HG03469 (cell line): ENCODE measurements around the gene TNS4.

Source experiments
- ATAC-seq: cut with Tn5 transposase; IDR thresholded peaks from one replicate; pipeline ENCODE4 v1.9.1; 2021; ENCODE audit warnings: mild to moderate bottlenecking, moderate library complexity, moderate number of reproducible peaks; ENCODE audit not compliant: unreplicated experiment

The TNS4 gene

GRCh38 chr17:40496634-40497420, 4.6 kb downstream of the TNS4 start:
- no peak for ATAC-seq

- ATAC-seq = no peak
These were observed 5.3 kb downstream of the TNS4 start for GRCh38 chr17:40496170-40496569.

GRCh38 chr17:40495140-40495539, 6.3 kb downstream of the TNS4 start:
- no peak for ATAC-seq

- no peak for ATAC-seq
These were observed 7.7 kb downstream of the TNS4 start for GRCh38 chr17:40493697-40494096.

- ATAC-seq = no peak
These were observed 9.9 kb downstream of the TNS4 start for GRCh38 chr17:40491486-40491885.

- ATAC-seq = no peak
These were observed 10.4 kb downstream of the TNS4 start for GRCh38 chr17:40490982-40491381.

- no peak for ATAC-seq
These were observed 11.1 kb downstream of the TNS4 start for GRCh38 chr17:40490289-40490853.

- no peak for ATAC-seq
These were observed 13.9 kb downstream of the TNS4 start for GRCh38 chr17:40487371-40488020.

- no peak for ATAC-seq
These were observed 14.7 kb downstream of the TNS4 start for GRCh38 chr17:40486522-40487370.

GRCh38 chr17:40485851-40486521, 15.4 kb downstream of the TNS4 start:
- ATAC-seq = no peak

GRCh38 chr17:40484973-40485530, 16.4 kb downstream of the TNS4 start:
- ATAC-seq = no peak

- ATAC-seq = no peak
These were observed 17.0 kb downstream of the TNS4 start for GRCh38 chr17:40484285-40484972.

GRCh38 chr17:40483679-40484078, 17.7 kb downstream of the TNS4 start:
- no peak for ATAC-seq

- ATAC-seq = no peak
These were observed 18.7 kb downstream of the TNS4 start for GRCh38 chr17:40482722-40483121.

- ATAC-seq = no peak
These were observed 20.3 kb downstream of the TNS4 start for GRCh38 chr17:40481106-40481505.

GRCh38 chr17:40480501-40481003, 20.9 kb downstream of the TNS4 start:
- ATAC-seq = no peak

- ATAC-seq = no peak
These were observed 21.5 kb downstream of the TNS4 start for GRCh38 chr17:40479754-40480480.

GRCh38 chr17:40478486-40478885, 22.9 kb downstream of the TNS4 start:
- no peak for ATAC-seq

- no peak for ATAC-seq
These were observed 23.6 kb downstream of the TNS4 start for GRCh38 chr17:40477796-40478195.
